ENCODE data around the gene MIGA2.
A peak's percentile ranks its signal among the peaks of the same experiment; 100 is the strongest.
"Not testable (repeated sequence)": the region's sequence is repeated elsewhere in the genome, so short reads cannot be mapped to it uniquely, and the experiment has no call there.

MIGA2 gene

DNA sequence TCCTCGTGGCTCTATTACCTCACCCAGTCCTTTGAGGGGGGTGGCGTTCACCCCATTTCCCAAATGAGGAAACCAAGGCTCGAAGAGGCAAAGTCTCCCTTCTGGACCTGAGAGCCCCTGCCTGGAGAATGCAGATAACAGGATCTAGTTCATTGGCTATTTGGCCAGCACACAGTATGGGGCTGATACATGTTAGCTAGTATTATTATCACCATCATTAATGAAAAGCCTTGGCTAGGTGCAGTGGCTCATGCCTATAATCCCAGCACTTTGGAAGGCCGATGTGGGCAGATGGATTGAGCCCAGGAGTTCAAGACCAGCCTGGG is 12.6 kb upstream of the MIGA2 start:
- Mint-ChIP-seq H3K27me3 (no peaks in the 10 kb centered on the region), H3K4me3 (no peak overlapping the region), H3K27ac (no peak overlapping the region), H3K4me1 (peaks cover 42% of the 10 kb centered on the region), H3K9me3 (no peaks in the 10 kb centered on the region), H3K36me3 (no peaks in the 10 kb centered on the region)

DNA sequence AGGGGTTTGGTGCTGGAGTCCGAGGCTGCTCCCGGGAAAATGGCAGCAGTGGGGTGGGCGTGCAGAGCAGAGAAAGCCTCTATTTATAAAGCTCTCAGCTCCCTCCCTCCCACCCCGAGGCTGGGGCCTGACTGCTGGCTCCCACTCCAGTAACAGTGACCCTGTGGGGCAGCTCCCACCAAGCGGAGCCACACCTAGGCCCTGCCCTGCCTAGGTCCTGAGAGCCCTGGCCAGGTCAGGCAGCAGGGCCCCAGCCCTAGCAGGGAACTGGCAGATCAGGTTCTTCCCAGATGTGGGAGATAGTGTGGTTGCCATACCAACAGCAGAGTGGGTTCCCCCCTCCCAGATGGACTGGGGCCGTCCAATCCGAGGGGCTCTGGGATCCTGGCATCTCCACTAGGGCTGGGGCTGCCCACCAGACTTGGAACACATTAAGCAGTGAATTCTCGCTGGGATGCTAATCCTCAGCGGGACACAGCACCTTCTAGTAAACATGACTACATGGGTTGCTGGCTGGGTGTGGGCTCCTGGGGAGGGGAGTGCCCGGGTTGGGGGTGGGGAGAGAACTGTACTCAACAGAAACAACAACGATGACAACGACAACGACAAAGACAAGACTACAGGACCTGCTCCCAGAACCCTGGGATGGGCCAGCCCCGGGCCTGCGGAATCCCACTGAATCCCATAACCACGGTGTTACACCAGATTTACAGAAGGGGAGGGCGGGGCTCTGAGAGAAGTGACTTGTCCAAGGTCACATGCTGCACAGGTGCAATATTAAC is 9.8 kb upstream of the MIGA2 start:
- Mint-ChIP-seq H3K4me1 (peaks cover 45% of the 10 kb centered on the region), H3K36me3 (no peaks in the 10 kb centered on the region), H3K9me3 (no peaks in the 10 kb centered on the region), H3K4me3 (peak overlapping the region; percentile 76), H3K27ac (no peak overlapping the region), H3K27me3 (no peaks in the 10 kb centered on the region)

DNA sequence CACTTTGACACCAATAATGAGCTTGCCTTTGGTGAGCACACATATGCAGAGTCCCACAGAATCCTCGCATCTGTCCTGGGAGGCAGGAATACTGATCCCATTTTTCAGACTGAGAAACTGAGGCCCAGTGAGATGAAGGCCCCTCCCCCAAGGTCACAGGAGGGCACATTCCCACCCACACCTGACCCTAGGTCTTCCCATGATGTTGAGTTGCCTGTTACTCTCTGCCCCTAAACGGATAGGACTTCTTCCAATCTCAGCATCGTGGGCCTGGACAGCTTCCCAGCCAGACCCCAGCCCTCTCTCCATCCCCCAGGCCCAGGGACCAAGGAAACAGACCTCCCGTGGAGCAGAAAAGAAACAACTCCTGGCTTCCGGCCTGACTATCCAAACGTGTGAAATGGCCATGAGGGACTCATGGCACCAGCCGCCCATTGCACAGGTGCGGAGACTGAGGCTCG is 9.2 kb upstream of the MIGA2 start:
- H3K27me3 Mint-ChIP-seq, result no peaks in the 10 kb centered on the region
- H3K27ac Mint-ChIP-seq, result no peak overlapping the region
- H3K9me3 Mint-ChIP-seq, result no peaks in the 10 kb centered on the region
- peak overlapping the region; percentile 76 for H3K4me3 Mint-ChIP-seq
- no peaks in the 10 kb centered on the region for H3K36me3 Mint-ChIP-seq
- peaks cover 40% of the 10 kb centered on the region for H3K4me1 Mint-ChIP-seq

DNA sequence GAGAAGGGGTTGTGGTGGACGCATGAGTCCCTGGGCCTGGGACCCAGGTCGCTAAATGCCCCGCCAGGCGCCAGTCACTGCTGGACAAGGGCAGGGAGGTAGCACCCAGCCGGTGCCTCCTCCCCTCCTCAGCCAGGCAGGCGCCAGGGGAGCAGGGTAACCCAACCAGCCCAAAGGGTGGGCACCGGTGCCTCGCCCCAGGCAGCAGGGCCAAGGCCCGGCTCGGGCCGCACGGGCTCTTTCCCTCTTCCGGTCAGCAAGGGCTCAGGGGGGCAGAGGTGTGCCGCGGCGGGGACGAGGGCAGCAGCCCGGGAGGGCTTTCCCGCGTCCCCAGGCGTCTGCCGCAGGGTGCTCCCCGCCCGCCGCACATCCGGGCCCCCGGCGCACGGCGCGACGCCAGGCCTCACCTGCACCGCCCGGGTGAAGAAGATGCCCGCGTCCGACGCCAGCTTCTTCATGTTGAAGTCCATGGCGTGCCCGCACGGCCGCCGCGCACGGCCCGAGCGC is 8.7 kb upstream of the MIGA2 start:
- Mint-ChIP-seq H3K36me3 (no peaks in the 10 kb centered on the region), H3K27ac (no peak overlapping the region), H3K27me3 (no peaks in the 10 kb centered on the region), H3K4me1 (peaks cover 37% of the 10 kb centered on the region), H3K4me3 (peak overlapping the region; percentile 76), H3K9me3 (no peaks in the 10 kb centered on the region)

GRCh38 chr9:129028192-129028966 is 8.0 kb upstream of the MIGA2 start, which contains the start of gene SH3GLB2:
TSS of gene SH3GLB2 (minus strand) at chr9:129028331. CDS start at chr9:129028154, 177 bp downstream.
- Mint-ChIP-seq H3K4me1 (peaks cover 33% of the 10 kb centered on the region), H3K27ac (no peak within 1 kb of the TSS), H3K4me3 (peak within 1 kb of the TSS; percentile 76), H3K27me3 (no peaks in the 10 kb centered on the region), H3K9me3 (no peaks in the 10 kb centered on the region), H3K36me3 (no peaks in the 10 kb centered on the region)

DNA sequence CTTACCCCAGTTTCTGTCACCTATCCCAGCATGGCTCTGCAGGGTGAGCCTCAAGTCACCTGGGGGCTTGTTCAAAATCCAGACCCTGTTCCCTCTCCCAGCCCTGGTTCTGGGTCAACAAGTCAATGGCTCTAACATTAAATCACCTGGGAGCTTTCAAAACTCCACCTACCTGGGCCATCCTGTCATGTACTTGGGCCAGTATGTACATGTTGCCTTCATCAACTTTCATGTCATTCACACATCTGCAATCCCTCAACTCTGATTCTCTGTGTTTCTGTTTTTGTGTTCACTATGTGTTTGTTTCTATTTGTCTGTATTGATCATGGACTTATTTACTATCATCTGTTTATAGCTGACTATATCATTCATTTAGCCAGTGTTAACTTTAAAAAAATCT is 6.2 kb upstream of the MIGA2 start:
- Mint-ChIP-seq H3K27ac (peak overlapping the region; percentile 7), H3K4me1 (peaks cover 32% of the 10 kb centered on the region), H3K36me3 (no peaks in the 10 kb centered on the region), H3K9me3 (no peaks in the 10 kb centered on the region), H3K27me3 (no peaks in the 10 kb centered on the region), H3K4me3 (peak overlapping the region; percentile 1)

DNA sequence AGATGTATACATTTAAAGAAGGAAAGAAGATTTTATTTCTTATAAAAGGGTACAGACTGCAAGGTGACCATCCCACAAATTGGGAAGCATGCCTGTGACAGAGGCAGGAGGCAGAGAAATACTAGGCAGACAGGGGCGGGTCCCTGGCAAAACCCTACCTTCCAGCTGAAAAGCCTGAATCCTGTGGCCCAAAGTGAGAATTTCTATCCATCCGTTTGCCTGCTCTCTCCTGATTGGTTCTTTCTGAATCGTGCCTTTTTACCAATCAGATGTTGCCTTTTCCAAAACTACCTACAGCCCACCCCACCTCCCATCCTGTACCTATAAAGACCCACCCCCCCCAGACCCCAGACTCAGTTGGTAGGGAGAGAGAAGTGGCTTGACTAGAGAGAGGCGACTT is 4.9 kb upstream of the MIGA2 start:
- H3K9me3 Mint-ChIP-seq, result no peaks in the 10 kb centered on the region
- no peak overlapping the region for H3K4me3 Mint-ChIP-seq
- H3K27me3 Mint-ChIP-seq, result no peaks in the 10 kb centered on the region
- H3K27ac Mint-ChIP-seq, result no peak overlapping the region
- H3K36me3 Mint-ChIP-seq, result no peaks in the 10 kb centered on the region
- peaks cover 22% of the 10 kb centered on the region for H3K4me1 Mint-ChIP-seq

DNA sequence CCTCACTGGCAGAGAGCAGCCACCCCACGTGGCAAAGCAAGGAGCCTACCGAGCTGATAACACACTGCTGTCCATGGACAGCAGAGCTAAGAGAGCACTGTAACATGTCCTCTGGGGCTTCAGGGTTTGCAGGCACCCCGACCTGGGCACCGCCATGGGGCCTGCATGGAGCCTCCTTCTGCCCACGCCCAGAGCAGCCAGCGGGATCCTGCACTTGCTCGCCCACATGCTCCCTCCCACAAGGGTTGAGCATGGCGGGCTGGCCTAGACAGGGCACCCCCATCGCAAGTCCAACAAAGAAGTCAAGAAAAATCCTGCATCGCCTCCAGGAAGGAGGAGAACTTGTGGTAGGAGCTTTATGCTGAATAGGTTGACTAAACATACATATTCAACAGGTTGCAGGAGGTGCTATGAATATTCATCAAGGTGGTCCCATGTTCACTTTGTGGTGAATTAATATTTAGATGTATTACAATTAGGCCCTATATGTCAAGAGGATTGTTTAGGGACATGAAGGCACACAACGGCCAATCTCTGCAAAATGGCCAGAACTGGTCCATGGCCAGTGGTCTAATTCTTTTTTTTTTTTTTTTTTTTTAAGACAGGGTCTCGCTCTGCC is 3.8 kb upstream of the MIGA2 start:
- no peaks in the 10 kb centered on the region for H3K9me3 Mint-ChIP-seq
- no peak overlapping the region for H3K27ac Mint-ChIP-seq
- H3K4me1 Mint-ChIP-seq, result peaks cover 20% of the 10 kb centered on the region
- no peak overlapping the region for H3K4me3 Mint-ChIP-seq
- H3K36me3 Mint-ChIP-seq, result no peaks in the 10 kb centered on the region
- no peaks in the 10 kb centered on the region for H3K27me3 Mint-ChIP-seq

GRCh38 chr9:129033216-129033615 is 3.2 kb upstream of the MIGA2 start:
- Mint-ChIP-seq H3K9me3 (no peaks in the 10 kb centered on the region), H3K4me3 (no peak overlapping the region), H3K27ac (no peak overlapping the region), H3K27me3 (no peaks in the 10 kb centered on the region), H3K36me3 (no peaks in the 10 kb centered on the region), H3K4me1 (peaks cover 26% of the 10 kb centered on the region)

- H3K27ac Mint-ChIP-seq, result peak overlapping the region; percentile 77
- peak overlapping the region; percentile 96 for H3K4me3 Mint-ChIP-seq
- not testable (repeated sequence) for H3K36me3 Mint-ChIP-seq, H3K9me3 Mint-ChIP-seq, H3K27me3 Mint-ChIP-seq
- H3K4me1 Mint-ChIP-seq, result peaks cover 24% of the 10 kb centered on the region
These were observed 588 bp upstream of the MIGA2 start for GRCh38 chr9:129035838-129036237.

- H3K4me1 Mint-ChIP-seq, result peaks cover 24% of the 10 kb centered on the region
- H3K27me3 Mint-ChIP-seq, result no peaks in the 10 kb centered on the region
- peak overlapping the region; percentile 96 for H3K4me3 Mint-ChIP-seq
- H3K36me3 Mint-ChIP-seq, result no peaks in the 10 kb centered on the region
- peak overlapping the region; percentile 77 for H3K27ac Mint-ChIP-seq
- H3K9me3 Mint-ChIP-seq, result no peaks in the 10 kb centered on the region
These were observed 719 bp downstream of the MIGA2 start for GRCh38 chr9:129036923-129037766.

DNA sequence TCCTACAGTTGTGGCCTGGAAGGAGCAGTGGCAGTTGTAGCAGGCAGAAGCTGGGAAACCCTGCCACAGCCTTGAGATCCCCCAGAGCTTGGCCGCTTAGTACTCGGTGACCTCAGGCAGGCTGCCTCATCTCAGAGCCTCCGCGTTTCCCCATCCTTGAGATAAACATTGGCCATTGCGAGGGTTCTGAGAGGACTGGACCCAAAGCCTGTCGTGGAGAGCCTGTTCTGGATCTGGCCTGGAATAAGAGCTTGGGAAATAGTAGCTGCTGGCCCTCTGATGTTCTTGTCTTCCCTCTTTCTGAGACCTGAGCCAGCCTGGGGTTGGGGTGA is 1.3 kb downstream of the MIGA2 start:
- H3K27me3 Mint-ChIP-seq, result no peaks in the 10 kb centered on the region
- no peaks in the 10 kb centered on the region for H3K9me3 Mint-ChIP-seq
- H3K4me3 Mint-ChIP-seq, result peak overlapping the region; percentile 96
- H3K4me1 Mint-ChIP-seq, result peaks cover 24% of the 10 kb centered on the region
- H3K36me3 Mint-ChIP-seq, result peaks cover 2% of the 10 kb centered on the region
- no peak overlapping the region for H3K27ac Mint-ChIP-seq

DNA sequence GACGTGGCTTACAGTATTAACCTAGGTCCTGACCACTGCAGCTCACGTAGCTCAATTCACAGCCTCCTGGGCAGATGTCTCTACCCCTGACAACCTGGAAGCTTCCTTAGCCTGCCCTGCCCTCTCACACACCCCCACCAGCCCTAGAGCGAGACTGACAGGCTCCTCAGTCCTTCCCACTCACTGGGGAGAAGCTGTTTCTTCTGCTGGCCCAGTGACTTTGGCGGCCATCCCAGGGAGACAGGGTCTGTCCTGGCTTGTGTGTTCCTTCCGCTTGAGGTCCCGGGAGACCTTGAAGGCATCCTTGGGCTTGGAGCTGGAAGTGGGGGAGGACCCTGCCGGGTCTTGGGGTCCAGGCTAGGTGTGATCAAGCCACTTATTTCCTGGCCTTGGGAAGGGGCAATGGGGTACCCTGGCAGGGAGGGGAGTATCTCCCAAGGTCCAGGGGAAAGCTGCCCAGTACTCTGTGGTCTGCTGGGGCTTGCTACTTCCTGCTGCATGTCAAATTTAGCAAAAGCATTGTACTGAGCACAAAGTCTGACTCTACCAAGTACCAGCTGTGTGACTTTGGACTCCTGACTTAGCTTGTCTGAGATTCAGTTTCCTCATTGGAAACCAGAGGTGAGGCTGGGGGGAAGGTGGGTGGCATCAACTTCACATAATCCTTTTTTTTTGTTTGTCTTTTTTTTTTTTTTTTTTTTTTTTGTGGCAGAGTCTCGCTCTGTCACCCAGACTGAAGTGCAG is 1.9 kb downstream of the MIGA2 start:
- H3K4me1 Mint-ChIP-seq, result peaks cover 24% of the 10 kb centered on the region
- H3K4me3 Mint-ChIP-seq, result peak overlapping the region; percentile 96
- no peaks in the 10 kb centered on the region for H3K9me3 Mint-ChIP-seq
- H3K27me3 Mint-ChIP-seq, result no peaks in the 10 kb centered on the region
- H3K36me3 Mint-ChIP-seq, result peaks cover 2% of the 10 kb centered on the region
- H3K27ac Mint-ChIP-seq, result no peak overlapping the region

GRCh38 chr9:129040113-129040643 is 3.8 kb downstream of the MIGA2 start:
- Mint-ChIP-seq H3K27ac (peak overlapping the region; percentile 51), H3K36me3 (peaks cover 5% of the 10 kb centered on the region), H3K4me1 (peaks cover 24% of the 10 kb centered on the region), H3K27me3 (no peaks in the 10 kb centered on the region), H3K9me3 (no peaks in the 10 kb centered on the region), H3K4me3 (no peak overlapping the region)

Measured in activated naive CD4-positive, alpha-beta T cell treated with anti-CD3 and anti-CD28 coated beads, Interleukin-2, amount 50 U/mL, for 24 hours (primary cell).